Right lobe of liver (tissue), 6 donors: ENCODE results near the gene GBE1. TPM values are rescaled to one million over a fixed set of nuclear protein-coding genes. Genes with fewer than 3 reads are reported as not detected.
A peak's percentile ranks its signal among the peaks of the same experiment; 100 is the strongest.
"Not testable (repeated sequence)": the region's sequence is repeated elsewhere in the genome, so short reads cannot be mapped to it uniquely, and the experiment has no call there.

Source experiments
- ATAC-seq, 4 donors: fragments of 200-7000 bp; cut with Tn5 transposase; one replicate each; pipeline ENCODE4 v1.9.1; 2020; ENCODE audit warnings: mild to moderate bottlenecking in 4 of 4, moderate library complexity in 4 of 4
- DNase-seq, 3 donors: peaks; one replicate each; pipeline ENCODE4 v3.0.0-alpha.2; 2020
- H3K27ac ChIP-seq, 3 donors: fragments of 200-600 bp; one replicate each; pipeline ENCODE4 v1.8.0; 2022
- H3K27me3 ChIP-seq, 2 donors: fragments of 200-600 bp; one replicate each; pipeline ENCODE4 v1.8.0; 2022
- H3K36me3 ChIP-seq, 4 donors: fragments of 200-600 bp; sonication (generic) in 1 of 4; one replicate each; pipeline versions ENCODE4 v1.5.1 to v1.8.0; 2017 to 2022; ENCODE audit warnings: control low read depth in 1 of 4
- H3K4me1 ChIP-seq, 4 donors: fragments of 200-600 bp; sonication (generic) in 1 of 4; one replicate each; pipeline versions ENCODE4 v1.5.1 to v1.8.0; 2017 to 2022; ENCODE audit warnings: control low read depth in 1 of 4
- H3K4me3 ChIP-seq, 3 donors: fragments of 200-600 bp; one replicate each; pipeline ENCODE4 v1.8.0; 2022
- H3K9me3 ChIP-seq, 4 donors: fragments of 200-600 bp; sonication (generic) in 1 of 4; one replicate each; pipeline versions ENCODE4 v1.5.1 to v1.8.0; 2017 to 2022; ENCODE audit warnings: control low read depth in 1 of 4
- POLR2A ChIP-seq: fragments of 450-650 bp; IDR thresholded peaks from one replicate; pipeline ENCODE4 v1.6.1; 2017; ENCODE audit warnings: antibody characterized with exemption, mild to moderate bottlenecking
- WGBS: methylation state at CpG from one replicate; pipeline ENCODE4 v1.1.6; 2018; ENCODE audit warnings: low coverage, low lambda C conversion rate; ENCODE audit not compliant: insufficient coverage; ENCODE audit errors: missing lambda C conversion rate; 5-methylcytosine and 5-hydroxymethylcytosine counted together
- intact Hi-C, 2 donors: fragments of 100-400 bp; cut with DNase I; formaldehyde crosslinking; loops; one replicate each; pipeline versions ENCODE4 v1.11.2 to v1.14.1; 2022
- total RNA-seq, 6 experiments: library from RNA; depleted of rRNA in 2 of 6; stranded (reverse); fragments of >200 nt in 2 of 6; fragmentation: NEBNext Ultra II Directional in 3 of 6; extraction: Animal tissue kit (Norgen Biotek cat#: 25700) in 3 of 6; gene quantifications; one replicate each; pipeline versions ENCODE4 v1.1.0 to v1.2.4, GENCODE V29; 2016 to 2023
- TF ChIP-seq, protein P1 (sequence below), 4 donors: fragments of 200-600 bp in 3 of 4; fragments of 450-650 bp in 1 of 4; IDR thresholded peaks; one replicate each; pipeline versions ENCODE4 v1.5.1 to v1.8.0; 2016 to 2022; ENCODE audit warnings: antibody characterized with exemption in 4 of 4, mild to moderate bottlenecking in 2 of 4
- donor health status: DM: no; HTN: yes; CAD: no.
- donor health status: DM: no; HTN: no; CAD: no.
- donor health status: DM: no; HTN: no; CAD: no.
- donor health status: DM: no; HTN: yes; CAD: no.
- donor health status: DM: no; HTN: yes; CAD: no.

The GBE1 gene
- total RNA-seq, 6 experiments from 2014 or later, result 27.3 to 66.0 (median 57.3) TPM

DNA sequence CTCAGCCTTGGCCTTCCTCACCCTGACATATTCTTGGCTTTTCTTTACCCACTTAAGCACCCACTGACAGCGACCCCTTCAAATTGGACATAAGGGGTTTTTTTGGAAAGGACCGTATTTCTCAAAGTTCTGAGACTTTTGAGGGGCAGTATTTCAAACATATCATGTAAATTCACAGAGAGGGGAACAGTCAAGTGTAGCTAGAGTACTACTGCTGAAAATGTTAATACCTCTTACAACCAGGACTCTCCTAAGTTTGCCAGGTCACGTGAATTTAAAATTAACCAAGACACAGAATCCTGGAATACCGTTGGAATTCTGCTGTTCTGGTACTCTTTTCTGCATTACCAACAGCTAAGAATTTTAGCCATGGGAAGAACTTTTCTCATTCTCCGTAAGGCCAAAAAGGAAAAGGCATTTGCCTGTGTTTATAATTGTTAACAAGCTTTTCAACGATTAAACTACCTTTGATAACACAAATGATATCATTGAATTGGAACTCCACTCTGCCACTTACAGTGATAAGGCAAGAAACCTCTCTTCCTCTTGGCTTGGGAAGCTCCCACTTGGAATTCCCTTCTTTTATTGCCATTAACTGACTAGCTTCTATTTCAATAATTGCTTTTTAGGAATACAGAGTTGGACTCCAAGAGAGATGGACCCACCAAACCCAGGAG lies 597 bp upstream of the GBE1 start:
- Histone ChIP-seq H3K36me3 (no peaks in the 10 kb centered on the region), H3K9me3 (no peaks in the 10 kb centered on the region), H3K4me1 (peaks cover 0 to 21% (median 10%) of the 10 kb centered on the region in 4 donors), H3K4me3 (peak overlapping the region; percentile 59 to 85 (median 74)), H3K27ac (peak overlapping the region; percentile 97 to 98 (median 97)), H3K27me3 (no peaks in the 10 kb centered on the region)
- 9% methylated on average over 6 of the region's 6 CpGs for WGBS
- no peak for DNase-seq
- TF ChIP-seq POLR2A, result no peak
- TF ChIP-seq, protein P1, sequence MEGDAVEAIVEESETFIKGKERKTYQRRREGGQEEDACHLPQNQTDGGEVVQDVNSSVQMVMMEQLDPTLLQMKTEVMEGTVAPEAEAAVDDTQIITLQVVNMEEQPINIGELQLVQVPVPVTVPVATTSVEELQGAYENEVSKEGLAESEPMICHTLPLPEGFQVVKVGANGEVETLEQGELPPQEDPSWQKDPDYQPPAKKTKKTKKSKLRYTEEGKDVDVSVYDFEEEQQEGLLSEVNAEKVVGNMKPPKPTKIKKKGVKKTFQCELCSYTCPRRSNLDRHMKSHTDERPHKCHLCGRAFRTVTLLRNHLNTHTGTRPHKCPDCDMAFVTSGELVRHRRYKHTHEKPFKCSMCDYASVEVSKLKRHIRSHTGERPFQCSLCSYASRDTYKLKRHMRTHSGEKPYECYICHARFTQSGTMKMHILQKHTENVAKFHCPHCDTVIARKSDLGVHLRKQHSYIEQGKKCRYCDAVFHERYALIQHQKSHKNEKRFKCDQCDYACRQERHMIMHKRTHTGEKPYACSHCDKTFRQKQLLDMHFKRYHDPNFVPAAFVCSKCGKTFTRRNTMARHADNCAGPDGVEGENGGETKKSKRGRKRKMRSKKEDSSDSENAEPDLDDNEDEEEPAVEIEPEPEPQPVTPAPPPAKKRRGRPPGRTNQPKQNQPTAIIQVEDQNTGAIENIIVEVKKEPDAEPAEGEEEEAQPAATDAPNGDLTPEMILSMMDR (IDR thresholded peaks at IDR 0.05), result peak in 1 of 4 donors; percentile 5
- intact Hi-C loops, result no loop called here
- ATAC-seq, result no peak

DNA sequence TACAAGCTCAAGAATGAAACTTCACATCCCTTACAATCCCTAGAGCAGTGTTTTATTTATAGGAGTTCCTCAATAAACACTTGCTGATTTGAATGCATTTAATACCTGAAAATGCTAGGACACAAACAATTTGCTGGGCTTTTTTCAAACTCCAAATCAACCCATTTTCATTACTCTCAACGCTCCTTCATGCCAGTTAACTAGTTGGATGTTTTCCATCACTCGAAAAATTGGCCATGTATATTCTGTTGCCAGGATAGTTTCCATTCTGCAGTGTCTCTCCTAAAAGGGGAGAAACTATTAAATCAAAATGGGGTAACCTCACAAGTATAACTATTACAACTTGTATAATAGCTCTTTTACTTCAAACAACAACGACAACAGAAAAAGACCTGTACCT lies 1.2 kb downstream of the GBE1 start:
- H3K27me3 ChIP-seq, result no peaks in the 10 kb centered on the region
- ATAC-seq (no peak), DNase-seq (no peak)
- 23% methylated on average over 3 of the region's 3 CpGs for WGBS
- TF ChIP-seq, protein P1 (IDR thresholded peaks at IDR 0.05), result no peak
- no peak for TF ChIP-seq POLR2A
- H3K4me3 ChIP-seq, result peak overlapping the region; percentile 59 to 85 (median 74)
- intact Hi-C loops, result no loop called here
- no peaks in the 10 kb centered on the region for H3K36me3 ChIP-seq
- no peaks in the 10 kb centered on the region for H3K9me3 ChIP-seq
- peaks cover 0 to 21% (median 10%) of the 10 kb centered on the region in 4 donors for H3K4me1 ChIP-seq
- H3K27ac ChIP-seq, result peak overlapping the region; percentile 97 to 98 (median 97)

DNA sequence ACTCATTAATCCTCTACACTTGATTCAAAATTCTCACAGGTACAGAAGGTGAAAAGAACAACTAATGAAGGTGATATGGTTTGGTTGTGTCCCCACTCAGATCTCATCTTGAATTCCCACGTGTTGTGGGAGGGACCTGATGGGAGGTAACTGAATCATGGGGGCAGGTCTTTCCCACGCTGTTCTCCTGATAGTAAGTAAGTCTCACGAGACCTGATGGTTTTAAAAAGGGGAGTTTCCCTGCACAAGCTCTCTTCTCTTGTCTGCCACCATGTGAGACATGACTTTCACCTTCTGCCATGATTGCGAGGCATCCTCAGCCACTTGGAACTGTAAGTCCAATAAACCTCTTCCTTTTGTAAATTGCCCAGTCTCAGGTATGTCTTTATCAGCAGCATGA lies 2.7 kb downstream of the GBE1 start:
- Histone ChIP-seq H3K4me1 (peaks cover 0 to 21% (median 10%) of the 10 kb centered on the region in 4 donors), H3K4me3 (peak overlapping the region in 1 of 3 donors; percentile 74)
- DNase-seq, H3K27me3 ChIP-seq, H3K27ac ChIP-seq, H3K36me3 ChIP-seq, intact Hi-C loops, H3K9me3 ChIP-seq, ATAC-seq: not testable (repeated sequence)
- WGBS, result 76% methylated on average over 2 of the region's 4 CpGs

DNA sequence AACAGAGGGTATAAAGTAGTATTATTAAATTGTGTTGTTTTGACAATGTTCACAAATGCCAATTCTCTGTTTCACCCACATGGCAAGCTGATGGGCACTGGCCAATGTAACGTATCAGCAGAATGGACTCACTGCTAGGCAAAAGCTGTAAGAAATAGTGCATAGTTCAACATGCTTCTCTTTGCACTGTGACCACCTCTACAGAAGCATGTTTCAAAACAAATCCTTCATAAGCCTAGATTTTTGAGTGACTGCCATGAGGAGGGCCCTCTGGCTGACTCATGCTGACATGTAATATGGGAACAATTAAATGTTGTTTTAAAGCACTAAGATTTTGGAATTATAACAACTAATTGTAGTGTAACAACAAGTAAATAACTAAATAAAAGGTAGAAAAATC lies 3.2 kb downstream of the GBE1 start:
- no peak for DNase-seq
- WGBS, result 33% methylated on average over 1 of the region's 1 CpG
- H3K4me3 ChIP-seq, result no peak overlapping the region
- TF ChIP-seq, protein P1 (IDR thresholded peaks at IDR 0.05), result no peak
- TF ChIP-seq POLR2A, result no peak
- no peak for ATAC-seq
- peaks cover 0 to 21% (median 10%) of the 10 kb centered on the region in 4 donors for H3K4me1 ChIP-seq
- H3K27me3 ChIP-seq, result no peaks in the 10 kb centered on the region
- H3K27ac ChIP-seq, result no peak overlapping the region
- H3K9me3 ChIP-seq, result no peaks in the 10 kb centered on the region
- H3K36me3 ChIP-seq, result no peaks in the 10 kb centered on the region
- intact Hi-C loops, result no loop called here

DNA sequence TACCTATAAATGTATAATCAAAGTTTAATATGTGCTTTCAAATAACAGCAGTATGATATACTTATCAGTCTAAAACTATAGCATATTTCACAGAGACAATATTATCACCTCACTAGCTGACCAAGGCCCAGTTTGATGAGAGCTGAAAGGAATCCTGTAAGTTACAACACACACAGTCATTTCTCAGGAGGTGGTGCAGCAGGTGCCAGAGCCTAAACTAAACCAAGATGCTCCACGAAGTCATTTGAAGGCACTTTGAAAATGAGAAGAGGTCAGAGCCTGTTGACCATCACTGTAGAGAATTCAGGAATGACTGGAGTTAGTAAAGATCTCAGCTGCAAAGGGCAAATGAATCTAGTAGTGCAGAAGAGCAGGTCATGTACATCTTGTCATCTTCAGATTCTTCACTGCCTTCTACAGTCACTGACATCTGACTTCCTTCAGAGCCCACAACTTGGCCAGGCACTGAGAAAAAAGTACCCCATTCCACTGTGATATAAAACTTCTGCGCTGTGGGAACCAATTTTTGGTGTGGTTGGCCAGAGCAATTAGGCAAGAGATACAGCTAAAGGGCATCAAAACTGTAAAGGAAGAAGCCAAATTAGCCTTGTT lies 7.9 kb downstream of the GBE1 start:
- no peak for TF ChIP-seq POLR2A
- TF ChIP-seq, protein P1 (IDR thresholded peaks at IDR 0.05), result no peak
- ATAC-seq (no peak), DNase-seq (no peak)
- intact Hi-C loops, result no loop called here
- Histone ChIP-seq H3K27me3 (no peaks in the 10 kb centered on the region), H3K9me3 (no peaks in the 10 kb centered on the region), H3K27ac (no peak overlapping the region), H3K4me3 (no peak overlapping the region), H3K36me3 (no peaks in the 10 kb centered on the region), H3K4me1 (peaks cover 0 to 5% (median 1%) of the 10 kb centered on the region in 4 donors)
- WGBS, result 79% methylated on average over 2 of the region's 2 CpGs
